Gastrocnemius medialis (tissue), 4 donors: Measurements from ENCODE around the gene CHDH.

ENCODE experiments used
- CTCF ChIP-seq, 5 experiments: fragments of 450-650 bp in 3 of 5; fragments of 200-600 bp in 2 of 5; sonication (generic) in 2 of 5; IDR thresholded peaks in 4 of 5; conservative IDR thresholded peaks in 1 of 5; 1 replicate in 4 of 5; 2 replicates in 1 of 5; pipeline ENCODE4 v1.5.1; 2016 to 2019; ENCODE audit warnings: antibody characterized with exemption in 5 of 5, mild to moderate bottlenecking in 3 of 5, moderate library complexity in 3 of 5
- POLR2A ChIP-seq, 2 donors: fragments of 450-650 bp; IDR thresholded peaks; one replicate each; pipeline ENCODE4 v1.6.1; 2017; ENCODE audit warnings: antibody characterized with exemption in 2 of 2, mild to moderate bottlenecking in 2 of 2, moderate library complexity in 2 of 2

- TF ChIP-seq POLR2A (IDR thresholded peaks at IDR 0.05): no peak
- no peak for TF ChIP-seq CTCF (IDR thresholded peaks at IDR 0.05 in 4 of 5, conservative IDR thresholded peaks at IDR 0.05 in 1 of 5)
These were observed 13.0 kb upstream of the CHDH start for GRCh38 chr3:53859178-53859577.
